HepG2 (cell line): Measurements from ENCODE around the gene CDYL2. TPM values are rescaled to one million over a fixed set of nuclear protein-coding genes. Genes with fewer than 3 reads are reported as not detected.

ENCODE experiments used
- ATAC-seq: fragments of 200-7000 bp; cut with Tn5 transposase; 3 replicates; pipeline ENCODE4 v1.9.1; 2020; ENCODE audit warnings: mild to moderate bottlenecking, moderate library complexity
- BruUV-seq: library from RNA; stranded (reverse); fragments of 400-500 nt; replicated peaks from 2 replicates; lab custom pipeline; 2021; lab: Mats Ljungman, UMichigan
- CTCF ChIA-PET: fragments of 300-600 bp; formaldehyde crosslinking; extraction: SDS; loops from one replicate; lab custom pipeline; 2021; ENCODE audit warnings: low total read pairs, inconsistent platforms, low intra/inter-chr PET ratio; lab: Yijun Ruan, JAX
- POLR2A ChIA-PET: fragments of 350-600 bp; sonication (Branson Sonifier 250); formaldehyde crosslinking; loops from one replicate; lab custom pipeline; 2020; ENCODE audit warnings: antibody characterized with exemption, inconsistent platforms; lab: Yijun Ruan, JAX
- DNase-seq: peaks from one replicate; pipeline ENCODE4 v3.0.0-alpha.2; 2015; ENCODE audit warnings: low spot score
- FAIRE-seq: peaks from 3 replicates; lab custom pipeline; 2011; peaks lifted over from hg19 to GRCh38; lab: Jason Lieb, UNC
- H2AFZ ChIP-seq: one replicate; pipeline ENCODE4 v1.6.1; 2011; ENCODE audit warnings: low read length, inconsistent platforms
- H3K27ac ChIP-seq: fragments of 300-600 bp; 3 replicates; pipeline ENCODE4 v1.8.0; 2011; ENCODE audit warnings: mixed run types, mild to moderate bottlenecking, mixed read lengths, low read length, inconsistent platforms; ENCODE audit not compliant: insufficient read depth; ENCODE audit errors: extremely low read length
- H3K27me3 ChIP-seq, 2 experiments: fragments of 200-600 bp in 1 of 2; 2 replicates in 1 of 2; 3 replicates in 1 of 2; pipeline versions ENCODE4 v1.6.0 to v1.8.0; 2011; ENCODE audit warnings: low read length in 2 of 2, mild to moderate bottlenecking in 2 of 2, moderate library complexity in 2 of 2, inconsistent platforms in 1 of 2; ENCODE audit not compliant: insufficient read depth in 2 of 2, control insufficient read depth in 1 of 2
- H3K36me3 ChIP-seq, 2 experiments: fragments of 200-600 bp in 1 of 2; replicated peaks in 1 of 2; 2 replicates in 1 of 2; 3 replicates in 1 of 2; pipeline versions ENCODE4 v1.5.1 to v1.8.0; 2011; ENCODE audit warnings: low read length in 2 of 2, inconsistent platforms in 1 of 2; ENCODE audit not compliant: insufficient read depth in 2 of 2, control insufficient read depth in 1 of 2
- H3K4me1 ChIP-seq: 2 replicates; pipeline ENCODE4 v1.5.1; 2012; ENCODE audit warnings: low read length, inconsistent platforms; ENCODE audit not compliant: insufficient read depth
- H3K4me2 ChIP-seq: 2 replicates; pipeline ENCODE4 v1.6.0; 2011; ENCODE audit warnings: low read depth, low read length, inconsistent platforms
- H3K4me3 ChIP-seq, 3 experiments: fragments of 200-600 bp in 1 of 3; sonication (generic), shearing (Covaris generic) in 1 of 3; replicated peaks in 1 of 3; 2 replicates each; pipeline ENCODE4 v1.5.1; 2011 to 2016; ENCODE audit warnings: low read length in 3 of 3, inconsistent platforms in 2 of 3, low read depth in 2 of 3, mild to moderate bottlenecking in 2 of 3, control low read depth in 1 of 3, mixed read lengths in 1 of 3; ENCODE audit not compliant: insufficient read depth in 1 of 3
- H3K79me2 ChIP-seq: one replicate; pipeline ENCODE4 v1.6.1; 2011; ENCODE audit warnings: low read length, inconsistent platforms; ENCODE audit not compliant: insufficient read depth
- H3K9ac ChIP-seq: 2 replicates; pipeline ENCODE4 v1.6.0; 2011; ENCODE audit warnings: mild to moderate bottlenecking, low read depth, low read length, inconsistent platforms; ENCODE audit not compliant: insufficient read depth
- H3K9me3 ChIP-seq: 2 replicates; pipeline ENCODE4 v1.5.1; 2012; ENCODE audit warnings: mild to moderate bottlenecking, low read length
- H4K20me1 ChIP-seq: 2 replicates; pipeline ENCODE4 v1.6.0; 2011; ENCODE audit warnings: inconsistent platforms, mild to moderate bottlenecking, low read length, moderate library complexity; ENCODE audit not compliant: insufficient read depth
- AGO1 ChIP-seq: fragments of 200-400 bp; formaldehyde crosslinking; IDR thresholded peaks from 2 replicates; pipeline ENCODE4 v1.6.1; 2017; ENCODE audit warnings: mild to moderate bottlenecking, low read depth, low read length, moderate library complexity; ENCODE audit not compliant: poor library complexity, severe bottlenecking
- KLF9 ChIP-seq: IDR thresholded peaks from 2 replicates; pipeline ENCODE4 v1.6.1; 2016; ENCODE audit warnings: low read depth
- KMT2A ChIP-seq: sonication (generic); formaldehyde crosslinking; IDR thresholded peaks from 2 replicates; pipeline ENCODE4 v1.4.0; 2020; ENCODE audit warnings: missing genetic modification reagents
- PHB2 ChIP-seq: fragments of 450-650 bp; IDR thresholded peaks from 2 replicates; pipeline ENCODE4 v1.6.1; 2018; ENCODE audit not compliant: partially characterized antibody
- PRDM10 ChIP-seq: sonication (generic); formaldehyde crosslinking; IDR thresholded peaks from 2 replicates; pipeline ENCODE4 v1.4.0; 2020; ENCODE audit warnings: low read depth, missing genetic modification reagents
- SMARCC2 ChIP-seq: fragments of 450-650 bp; IDR thresholded peaks from 2 replicates; pipeline ENCODE4 v1.6.1; 2017; ENCODE audit warnings: antibody characterized with exemption, mild to moderate bottlenecking
- TEAD2 ChIP-seq: sonication (generic); formaldehyde crosslinking; IDR thresholded peaks from 2 replicates; pipeline ENCODE4 v1.9.0; 2021; ENCODE audit warnings: missing genetic modification reagents
- ZFX ChIP-seq: sonication (generic); formaldehyde crosslinking; IDR thresholded peaks from 2 replicates; pipeline ENCODE4 v1.4.0; 2020; ENCODE audit warnings: mild to moderate bottlenecking, low read depth, missing genetic modification reagents, moderate library complexity
- ZNF275 ChIP-seq: sonication (generic); formaldehyde crosslinking; IDR thresholded peaks from 2 replicates; pipeline ENCODE4 v1.8.0; 2022; ENCODE audit warnings: missing genetic modification reagents, mild to moderate bottlenecking, inconsistent platforms, borderline replicate concordance
- ZNF354B ChIP-seq: sonication (generic); formaldehyde crosslinking; IDR thresholded peaks from 2 replicates; pipeline ENCODE4 v1.8.0; 2022; ENCODE audit warnings: mild to moderate bottlenecking, missing genetic modification reagents
- ZNF510 ChIP-seq: sonication (generic); formaldehyde crosslinking; IDR thresholded peaks from 2 replicates; pipeline ENCODE4 v1.4.0; 2020; ENCODE audit warnings: low read depth, mild to moderate bottlenecking, missing genetic modification reagents
- ZNF530 ChIP-seq: sonication (generic); formaldehyde crosslinking; IDR thresholded peaks from 2 replicates; pipeline ENCODE4 v1.5.0; 2020; ENCODE audit warnings: low read depth, mild to moderate bottlenecking, missing genetic modification reagents
- ZNF543 ChIP-seq: sonication (generic); formaldehyde crosslinking; IDR thresholded peaks from 2 replicates; pipeline ENCODE4 v1.4.0; 2020; ENCODE audit warnings: mild to moderate bottlenecking, missing genetic modification reagents
- ZZZ3 ChIP-seq: sonication (generic); formaldehyde crosslinking; IDR thresholded peaks from 2 replicates; pipeline ENCODE4 v1.4.0; 2020; ENCODE audit warnings: missing genetic modification reagents, mild to moderate bottlenecking, borderline replicate concordance
- WGBS: methylation state at CpG from one replicate; pipeline ENCODE4 v1.1.6; 2017; ENCODE audit warnings: low lambda C conversion rate; 5-methylcytosine and 5-hydroxymethylcytosine counted together
- in situ Hi-C: cut with HindIII; loops from 2 replicates; pipeline ENCODE4 v1.10.0; 2017; ENCODE audit warnings: low pct_unique_long_range_greater_than_20kb; ENCODE audit not compliant: extremely low pct_ligation_motif_present
- intact Hi-C: fragments of 100-400 bp; cut with micrococcal nuclease; formaldehyde crosslinking; loops from one replicate; pipeline ENCODE4 v1.10.0; 2022; ENCODE audit not compliant: unreplicated experiment
- polyA plus RNA-seq, 8 experiments: library from polyadenylated mRNA; depleted of rRNA in 3 of 8; stranded (reverse) in 7 of 8; unstranded in 1 of 8; fragments of >200 nt; fragmentation: Illumina TruSeq in 4 of 8; extraction: Trizol in 4 of 8; gene quantifications; 2 replicates each; pipeline versions ENCODE4 v1.2.1 to v1.2.3, GENCODE V29; 2011 to 2016; ENCODE audit warnings: low read depth in 4 of 8, missing spikeins in 1 of 8, mixed read lengths in 1 of 8; ENCODE audit not compliant: insufficient read depth in 1 of 8
- total RNA-seq, 5 experiments: library from RNA; depleted of rRNA; stranded (reverse); fragments of >200 nt; fragmentation: Illumina TruSeq; extraction: Trizol; gene quantifications; 2 replicates each; pipeline ENCODE4 v1.2.3, GENCODE V29; 2016; ENCODE audit warnings: low read depth in 1 of 5
- TF ChIP-seq, protein P1 (sequence below): sonication (generic); formaldehyde crosslinking; IDR thresholded peaks from 2 replicates; pipeline ENCODE4 v1.8.0; 2022; ENCODE audit warnings: missing genetic modification reagents, mild to moderate bottlenecking, moderate library complexity, borderline replicate concordance

CDYL2 gene
- total and polyA plus RNA-seq, 2 of the 13 experiments (the other 11 are each of a cell fraction or from before 2014, with no cell fraction given), result 0.07 to 0.35 TPM

DNA sequence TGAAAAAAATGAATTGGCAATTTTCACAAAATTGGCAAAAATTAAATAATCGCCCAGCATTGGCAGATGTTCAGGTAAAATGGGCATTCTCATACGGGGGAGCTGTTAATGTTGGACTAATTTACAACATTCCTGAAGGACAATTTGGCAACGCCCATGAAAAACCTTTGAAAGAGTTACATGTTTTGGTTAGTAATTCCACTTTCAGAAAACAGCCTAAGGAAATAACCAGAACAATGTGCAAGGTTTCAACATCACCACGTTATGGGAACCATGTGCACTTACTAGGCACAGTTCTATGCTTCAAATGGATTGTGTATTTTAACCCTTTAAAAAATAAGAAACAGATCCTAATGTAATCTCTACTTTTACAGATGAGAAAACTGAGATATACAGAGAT is 62.7 kb downstream of the CDYL2 start:
- in situ Hi-C loops (no loop called here), intact Hi-C loops (no loop called here)
- WGBS, result 0% methylated on average over 4 of the region's 4 CpGs
- H2AFZ ChIP-seq, result no peak overlapping the region
- H3K9me3 ChIP-seq, result peaks cover 22% of the 10 kb centered on the region
- H3K9ac ChIP-seq, result no peak overlapping the region
- ATAC-seq (no peak), FAIRE-seq (no peak), DNase-seq (no peak)
- ChIA-PET POLR2A (no interaction called here), CTCF (no interaction called here)
- no peaks in the 10 kb centered on the region for H3K79me2 ChIP-seq
- H3K27me3 ChIP-seq, result no peaks in the 10 kb centered on the region
- H3K27ac ChIP-seq, result no peak overlapping the region
- H3K36me3 ChIP-seq, result no peaks in the 10 kb centered on the region
- no peak overlapping the region for H3K4me3 ChIP-seq
- no TSS peak for BruUV-seq
- H3K4me2 ChIP-seq, result no peak overlapping the region
- H3K4me1 ChIP-seq, result no peaks in the 10 kb centered on the region
- H4K20me1 ChIP-seq, result no peaks in the 10 kb centered on the region
- TF ChIP-seq ZZZ3 (CRISPR knock-in tag) (no peak), PRDM10 (CRISPR knock-in tag) (no peak), ZNF530 (no peak), ZNF275 (CRISPR knock-in tag) (no peak), TEAD2 (no peak), KMT2A (CRISPR knock-in tag) (no peak), AGO1 (no peak), SMARCC2 (no peak), KLF9 (CRISPR knock-in tag) (no peak), ZNF354B (no peak), PHB2 (no peak), ZFX (CRISPR knock-in tag) (no peak), ZNF510 (CRISPR knock-in tag) (no peak), ZNF543 (CRISPR knock-in tag) (no peak)
- TF ChIP-seq, protein P1, sequence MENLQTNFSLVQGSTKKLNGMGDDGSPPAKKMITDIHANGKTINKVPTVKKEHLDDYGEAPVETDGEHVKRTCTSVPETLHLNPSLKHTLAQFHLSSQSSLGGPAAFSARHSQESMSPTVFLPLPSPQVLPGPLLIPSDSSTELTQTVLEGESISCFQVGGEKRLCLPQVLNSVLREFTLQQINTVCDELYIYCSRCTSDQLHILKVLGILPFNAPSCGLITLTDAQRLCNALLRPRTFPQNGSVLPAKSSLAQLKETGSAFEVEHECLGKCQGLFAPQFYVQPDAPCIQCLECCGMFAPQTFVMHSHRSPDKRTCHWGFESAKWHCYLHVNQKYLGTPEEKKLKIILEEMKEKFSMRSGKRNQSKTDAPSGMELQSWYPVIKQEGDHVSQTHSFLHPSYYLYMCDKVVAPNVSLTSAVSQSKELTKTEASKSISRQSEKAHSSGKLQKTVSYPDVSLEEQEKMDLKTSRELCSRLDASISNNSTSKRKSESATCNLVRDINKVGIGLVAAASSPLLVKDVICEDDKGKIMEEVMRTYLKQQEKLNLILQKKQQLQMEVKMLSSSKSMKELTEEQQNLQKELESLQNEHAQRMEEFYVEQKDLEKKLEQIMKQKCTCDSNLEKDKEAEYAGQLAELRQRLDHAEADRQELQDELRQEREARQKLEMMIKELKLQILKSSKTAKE (CRISPR knock-in tag), result no peak
